ENCODE results near the gene ITGA11.

GRCh38 chr15:68305420-68305871 is 126.5 kb downstream of the ITGA11 start:
- TF ChIP-seq ZNF274 (IDR thresholded peaks at IDR 0.05; ENCODE audit: low read depth, low read length) (no peak), YY1 (IDR thresholded peaks at IDR 0.05; ENCODE audit: insufficient read depth, insufficient read length) (no peak)
